HG02870 (cell line): ENCODE measurements around the gene OR14K1.
"Not testable (repeated sequence)": the region's sequence is repeated elsewhere in the genome, so short reads cannot be mapped to it uniquely, and the experiment has no call there.

Experiments
- ATAC-seq: cut with Tn5 transposase; IDR thresholded peaks from one replicate; pipeline ENCODE4 v1.9.1; 2021; ENCODE audit warnings: mild to moderate bottlenecking, moderate library complexity; ENCODE audit not compliant: unreplicated experiment

Gene OR14K1, protein sequence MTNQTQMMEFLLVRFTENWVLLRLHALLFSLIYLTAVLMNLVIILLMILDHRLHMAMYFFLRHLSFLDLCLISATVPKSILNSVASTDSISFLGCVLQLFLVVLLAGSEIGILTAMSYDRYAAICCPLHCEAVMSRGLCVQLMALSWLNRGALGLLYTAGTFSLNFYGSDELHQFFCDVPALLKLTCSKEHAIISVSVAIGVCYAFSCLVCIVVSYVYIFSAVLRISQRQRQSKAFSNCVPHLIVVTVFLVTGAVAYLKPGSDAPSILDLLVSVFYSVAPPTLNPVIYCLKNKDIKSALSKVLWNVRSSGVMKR

DNA sequence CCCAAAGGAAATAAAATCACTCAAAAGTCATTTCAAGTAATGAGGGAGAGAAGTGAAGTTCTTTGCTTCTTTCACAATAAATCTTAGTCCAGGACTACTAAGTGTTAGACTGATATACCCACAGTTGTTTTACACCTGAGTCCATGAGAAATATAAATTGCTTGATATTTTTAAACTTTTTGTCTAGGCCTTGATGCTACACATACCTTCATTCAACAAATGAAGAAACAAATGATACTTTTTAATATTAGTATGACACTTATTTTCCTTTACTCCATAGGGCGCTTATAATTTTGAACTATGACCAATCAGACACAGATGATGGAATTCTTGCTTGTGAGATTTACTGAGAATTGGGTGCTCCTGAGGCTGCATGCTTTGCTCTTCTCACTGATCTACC lies at the start of gene OR14K1:
TSS of gene OR14K1 (plus strand) at position 301 of the 400 bp plus-strand sequence. CDS start at position 301, 0 bp downstream.
- ATAC-seq: no peak

DNA sequence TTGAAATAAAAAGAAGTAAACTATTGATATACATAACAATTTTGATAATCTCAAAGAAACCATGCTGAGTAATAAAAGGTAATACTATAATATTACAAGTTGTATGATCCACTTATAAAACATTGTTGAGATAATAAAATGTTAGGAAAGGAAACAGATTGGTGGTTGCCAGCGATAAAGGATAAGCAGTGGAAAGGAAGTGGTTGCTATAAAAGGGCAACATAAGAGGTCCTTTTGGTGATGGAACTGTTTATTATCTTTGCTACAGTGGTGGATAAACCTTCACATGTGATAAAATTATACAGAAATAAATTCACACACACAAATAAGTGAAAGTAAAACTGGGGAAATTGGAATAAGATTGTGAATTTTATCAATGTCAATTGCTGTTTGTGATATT lies 37.1 kb upstream of the OR14K1 start:
- no peak for ATAC-seq

DNA sequence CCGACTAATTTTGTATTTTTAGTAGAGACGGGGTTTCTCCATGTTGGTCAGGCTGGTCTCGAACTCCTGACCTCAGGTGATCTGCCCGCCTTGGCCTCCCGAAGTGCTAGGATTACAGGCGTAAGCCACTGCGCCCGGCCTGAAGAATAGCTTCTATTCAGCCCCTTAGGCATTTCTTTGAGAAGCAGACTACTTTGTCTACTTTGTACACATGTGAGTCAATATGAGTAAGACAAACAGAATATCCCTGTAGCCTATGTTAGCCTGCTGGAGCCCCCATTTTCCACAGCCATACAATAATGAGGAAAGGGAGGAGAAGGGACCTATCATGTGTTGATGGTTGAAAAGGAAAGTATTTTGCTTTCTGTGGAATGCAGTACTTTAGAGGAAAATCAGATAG lies 27.7 kb upstream of the OR14K1 start:
- not testable (repeated sequence) for ATAC-seq

DNA sequence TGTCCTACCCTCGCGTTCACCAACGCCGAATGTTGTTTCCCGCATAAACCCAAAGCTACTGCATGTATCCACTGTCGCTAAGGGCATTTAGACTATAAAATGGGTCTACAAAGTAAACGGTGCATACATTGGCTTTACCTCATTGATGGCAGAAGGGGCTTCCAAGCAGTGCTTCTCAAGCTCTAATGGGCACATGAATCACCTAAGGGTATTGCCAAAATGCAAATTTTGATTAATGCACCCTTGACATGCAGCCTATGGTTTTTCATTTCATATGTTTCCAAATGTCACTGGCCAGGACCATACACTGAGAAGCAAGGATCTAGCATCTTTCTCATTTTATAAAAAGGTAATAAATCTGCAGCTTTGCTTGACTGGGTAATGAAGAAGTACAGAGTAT lies 24.7 kb upstream of the OR14K1 start:
- ATAC-seq: no peak

DNA sequence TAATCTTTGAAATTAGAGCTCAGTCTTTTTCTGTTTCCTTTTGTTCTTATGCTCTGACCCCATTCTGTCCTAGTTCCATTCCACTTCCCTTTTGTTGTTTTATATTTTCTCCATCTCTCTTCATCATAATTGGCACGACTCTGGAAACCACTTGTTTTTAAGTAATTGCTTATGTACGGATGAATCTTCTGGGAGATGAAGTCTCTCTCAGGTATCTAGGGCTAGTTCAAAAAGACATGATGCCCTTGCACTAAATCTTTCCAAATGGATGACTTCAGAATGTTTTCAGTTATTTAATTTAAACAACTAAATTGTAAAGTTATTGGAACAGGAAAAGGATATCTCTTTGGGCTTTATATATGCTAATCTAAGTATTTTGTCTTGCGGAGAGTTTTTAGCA lies 21.9 kb upstream of the OR14K1 start, which contains the start of gene OR6F1:
TSS of gene OR6F1 (minus strand) at position 101 of the 400 bp plus-strand sequence. CDS start 3,891 bp downstream, outside the sequence.
- ATAC-seq: no peak

DNA sequence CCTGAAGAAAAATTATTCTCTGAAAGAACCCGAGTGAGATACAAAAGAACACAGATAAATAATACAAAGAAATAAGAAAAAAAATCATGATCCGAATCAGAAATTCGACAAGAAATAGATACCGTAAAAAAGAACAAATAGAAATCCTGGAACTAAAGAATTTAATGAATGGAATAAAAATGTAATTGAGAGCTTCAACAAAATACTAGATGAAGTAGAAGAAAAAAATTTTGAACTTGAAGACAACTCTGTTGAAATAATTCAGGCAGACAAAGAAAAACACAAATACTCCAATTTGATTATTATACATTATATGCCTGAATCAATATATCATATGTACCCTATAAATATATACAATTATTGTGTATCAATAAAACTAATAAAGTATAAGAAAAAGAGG lies 17.2 kb upstream of the OR14K1 start:
- ATAC-seq: no peak

DNA sequence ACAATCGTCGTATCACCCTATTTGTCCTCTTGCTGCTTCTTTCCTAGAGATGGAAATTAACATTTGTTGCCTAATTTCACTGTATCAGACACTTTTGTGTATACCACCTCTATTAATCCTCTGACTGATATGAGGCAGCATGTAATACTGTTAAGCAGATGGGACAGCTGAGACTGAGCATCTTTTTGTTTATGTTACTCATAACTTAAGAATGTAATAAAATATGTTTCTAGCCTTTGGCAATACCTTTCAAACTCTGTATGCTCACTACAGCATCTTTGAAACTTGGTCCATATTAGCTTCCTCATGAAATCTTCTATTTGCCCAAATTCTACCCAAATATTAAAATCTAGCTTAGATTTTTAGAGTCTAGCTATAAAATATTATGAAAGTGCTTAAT lies 2.3 kb downstream of the OR14K1 start:
- ATAC-seq: no peak

DNA sequence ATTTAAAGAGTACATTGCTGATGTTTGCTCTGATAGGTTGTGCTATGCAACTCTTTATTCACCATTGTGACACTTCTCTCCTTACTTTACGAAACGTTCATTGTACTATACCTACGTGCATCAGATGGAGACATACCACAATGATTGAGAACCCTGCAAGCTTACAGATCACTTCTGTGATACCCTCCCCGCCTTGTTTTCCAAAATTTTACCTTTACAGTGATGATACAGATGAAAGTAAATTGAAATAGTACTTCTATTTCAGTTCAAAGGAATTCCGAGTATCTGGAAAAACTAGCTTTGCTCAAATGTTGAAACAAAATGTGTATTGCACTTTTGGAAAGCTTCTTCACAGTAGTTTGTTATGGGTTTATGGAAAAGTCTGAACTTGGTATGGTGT lies 3.3 kb downstream of the OR14K1 start:
- no peak for ATAC-seq

DNA sequence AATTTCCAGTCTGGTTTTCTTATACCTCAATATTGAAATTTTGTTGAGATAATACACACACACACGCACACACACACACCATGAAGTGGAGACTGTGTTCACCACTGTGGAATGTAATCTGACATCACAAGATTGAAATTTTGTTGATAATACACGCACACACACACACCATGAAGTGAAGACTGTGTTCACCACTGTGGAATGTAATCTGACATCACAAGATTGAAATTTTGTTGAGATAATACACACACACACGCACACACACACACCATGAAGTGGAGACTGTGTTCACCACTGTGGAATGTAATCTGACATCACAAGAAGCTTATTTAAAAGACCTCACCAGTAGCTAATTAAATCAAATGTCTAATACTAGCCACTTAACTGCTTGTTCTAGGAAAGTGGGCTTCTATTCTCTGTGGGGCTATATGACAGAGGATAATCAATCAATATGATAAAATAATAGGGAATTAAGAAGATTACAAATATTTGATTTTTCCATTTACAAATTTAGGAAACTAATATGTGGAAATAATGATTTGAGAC lies 3.9 kb downstream of the OR14K1 start:
- ATAC-seq: not testable (repeated sequence)

DNA sequence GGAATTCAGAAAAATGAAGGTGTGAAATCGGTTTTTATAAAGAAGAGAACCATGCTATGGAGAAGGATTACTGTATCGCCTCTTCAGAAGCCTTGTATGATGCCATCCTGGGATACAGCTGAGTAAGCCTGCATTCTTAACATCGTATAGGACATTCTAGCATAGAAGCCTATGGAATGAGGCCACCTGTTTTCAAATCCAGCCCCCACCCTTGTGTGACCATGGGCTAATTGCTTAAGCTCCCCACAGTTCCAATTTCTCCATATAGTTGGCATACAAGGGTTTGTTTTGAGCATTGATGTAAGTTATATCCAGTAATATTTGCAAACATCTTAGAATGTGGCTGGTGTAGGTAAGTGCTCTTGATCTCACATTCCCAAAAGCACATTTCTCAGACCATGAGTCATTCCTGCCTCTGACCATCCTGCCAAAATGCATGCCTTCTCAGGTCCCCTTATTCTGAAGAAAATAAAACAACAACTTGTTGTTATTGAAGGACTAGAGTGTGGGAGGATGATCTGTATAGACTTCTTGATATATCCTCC lies 8.0 kb downstream of the OR14K1 start:
- no peak for ATAC-seq

DNA sequence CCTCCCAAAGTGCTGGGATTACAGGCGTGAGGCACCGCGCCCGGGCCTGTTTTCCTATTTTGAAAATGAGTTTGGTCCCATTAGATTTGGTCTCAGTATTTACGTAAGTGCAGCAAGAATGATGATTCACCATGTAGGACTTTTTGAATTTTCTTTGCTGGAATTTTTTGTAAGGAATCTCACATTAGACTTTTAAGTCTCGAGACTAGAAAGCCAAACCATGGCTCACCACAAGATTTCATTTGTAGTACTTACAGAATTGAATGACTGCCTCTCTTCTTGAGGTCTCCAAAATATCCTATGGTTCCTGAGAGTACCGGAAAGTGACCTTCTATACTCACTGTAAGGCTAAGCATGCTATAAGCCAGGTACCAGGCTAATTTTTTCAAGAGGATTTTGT lies 9.2 kb downstream of the OR14K1 start:
- ATAC-seq: no peak

DNA sequence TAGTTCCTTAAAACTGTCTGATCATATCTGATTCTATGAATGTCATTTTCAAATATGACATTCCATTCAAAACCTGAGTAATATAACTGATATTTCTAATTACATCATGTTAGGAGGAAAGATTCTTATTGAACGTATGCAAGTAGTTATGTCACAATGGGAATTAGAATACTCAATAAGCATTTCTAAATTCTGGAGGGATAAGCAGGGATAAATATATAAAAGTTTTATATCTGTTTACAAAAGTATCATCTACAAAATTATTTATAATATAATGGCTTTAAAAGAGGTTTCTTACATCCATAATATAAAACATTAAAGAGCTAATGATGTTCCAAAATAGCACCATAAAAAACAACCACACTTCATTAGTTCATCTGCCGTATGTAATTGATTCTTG lies 9.6 kb downstream of the OR14K1 start, which contains the start of gene OR14A2:
TSS of gene OR14A2 (minus strand) at position 101 of the 400 bp plus-strand sequence.
- ATAC-seq: no peak

DNA sequence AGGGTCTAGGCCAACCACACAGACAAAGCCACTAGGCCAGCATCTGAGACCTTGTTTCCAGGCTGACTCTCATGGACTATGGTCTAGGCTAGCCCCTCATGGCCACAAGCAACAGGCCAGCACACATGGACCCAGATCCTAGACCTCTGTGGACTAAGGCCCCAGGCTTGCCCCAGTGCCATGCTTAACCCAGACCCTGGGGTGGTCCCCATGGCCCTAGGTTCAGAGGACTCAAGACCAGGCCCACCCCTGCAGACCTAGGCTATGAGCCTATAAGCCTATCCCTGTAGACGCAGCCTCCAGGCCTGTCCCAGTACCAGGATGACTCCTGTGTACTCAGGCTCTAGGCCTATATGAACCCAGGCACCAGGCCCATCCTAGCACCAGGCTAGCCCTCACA lies 11.5 kb downstream of the OR14K1 start:
- ATAC-seq: no peak

DNA sequence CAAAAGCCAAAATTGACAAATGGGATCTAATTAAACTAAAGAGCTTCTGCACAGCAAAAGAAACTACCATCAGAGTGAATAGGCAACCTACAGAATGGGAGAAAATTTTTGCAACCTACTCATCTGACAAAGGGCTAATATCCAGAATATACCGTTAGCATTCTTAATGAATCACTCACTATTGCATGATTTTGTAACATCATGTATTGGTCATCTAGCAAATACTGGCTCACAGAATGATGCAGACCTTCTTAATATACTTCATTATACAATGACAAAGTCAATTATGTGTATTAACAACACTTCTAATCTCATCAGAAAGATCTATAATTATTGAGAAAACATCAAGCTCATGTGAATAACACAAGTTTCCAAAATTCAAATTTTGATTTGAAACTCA lies 15.9 kb downstream of the OR14K1 start:
- not testable (repeated sequence) for ATAC-seq

DNA sequence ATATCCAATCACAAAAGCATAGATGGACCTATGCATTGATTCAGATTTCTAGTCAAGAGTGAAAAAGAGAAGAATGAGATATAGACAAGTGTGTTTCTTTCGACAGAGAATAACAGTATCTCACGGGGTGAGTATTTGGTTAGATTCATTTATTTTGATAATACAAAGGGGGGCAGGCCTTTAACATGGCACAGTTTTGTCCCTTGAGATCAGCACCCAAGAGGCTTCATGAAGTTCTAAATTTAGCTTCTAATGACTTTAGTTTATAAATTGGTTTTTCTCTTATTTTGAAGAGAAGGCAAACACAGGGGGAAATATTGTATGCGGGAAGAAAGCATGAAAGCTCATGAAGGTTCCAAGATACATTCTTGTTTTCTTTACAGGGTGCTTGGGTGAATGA lies 22.0 kb downstream of the OR14K1 start, which contains the start of gene OR1C1:
TSS of gene OR1C1 (minus strand) at position 101 of the 400 bp plus-strand sequence. CDS start 2,150 bp downstream, outside the sequence.
- no peak for ATAC-seq

DNA sequence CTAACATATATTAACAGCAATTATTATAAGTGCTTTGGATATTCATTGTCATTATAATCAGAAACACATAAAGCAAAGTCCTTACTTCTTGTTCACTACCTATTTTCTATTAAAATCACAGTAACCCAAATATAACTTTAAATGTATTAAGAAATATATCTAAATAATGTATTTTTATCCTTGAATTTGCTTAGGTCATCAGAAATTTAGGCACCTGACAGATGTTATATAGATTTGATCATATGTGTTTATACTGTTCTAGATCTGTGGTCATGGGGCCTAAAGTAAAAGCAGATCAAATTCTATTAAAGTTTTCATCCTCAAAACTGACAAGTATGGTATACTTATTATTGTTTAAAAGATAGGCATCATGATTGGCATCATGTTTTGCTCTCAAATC lies 31.2 kb downstream of the OR14K1 start:
- ATAC-seq: no peak
